Activated naive CD4-positive, alpha-beta T cell treated with anti-CD3 and anti-CD28 coated beads, Interleukin-2, amount 50 U/mL, for 24 hours (primary cell): Measurements from ENCODE around the gene UBR7.

ENCODE experiments used
- H3K27ac Mint-ChIP-seq: one replicate; pipeline ENCODE4 v1.8.0; 2021; ENCODE audit warnings: mild to moderate bottlenecking, mixed read lengths
- H3K27me3 Mint-ChIP-seq: one replicate; pipeline ENCODE4 v1.8.0; 2021; ENCODE audit warnings: mixed read lengths
- H3K36me3 Mint-ChIP-seq: one replicate; pipeline ENCODE4 v1.8.0; 2021; ENCODE audit warnings: mixed read lengths
- H3K4me1 Mint-ChIP-seq: one replicate; pipeline ENCODE4 v1.8.0; 2021; ENCODE audit warnings: mixed read lengths
- H3K4me3 Mint-ChIP-seq: one replicate; pipeline ENCODE4 v1.8.0; 2021; ENCODE audit warnings: mild to moderate bottlenecking, mixed read lengths
- H3K9me3 Mint-ChIP-seq: one replicate; pipeline ENCODE4 v1.8.0; 2021; ENCODE audit warnings: mixed read lengths

UBR7 gene

GRCh38 chr14:93269341-93270068, 62.4 kb downstream of the UBR7 start:
- Mint-ChIP-seq H3K4me1 (peaks cover 23% of the 10 kb centered on the region), H3K4me3 (no peak overlapping the region), H3K27me3 (no peaks in the 10 kb centered on the region), H3K27ac (no peak overlapping the region), H3K36me3 (peaks cover 10% of the 10 kb centered on the region), H3K9me3 (no peaks in the 10 kb centered on the region)

DNA sequence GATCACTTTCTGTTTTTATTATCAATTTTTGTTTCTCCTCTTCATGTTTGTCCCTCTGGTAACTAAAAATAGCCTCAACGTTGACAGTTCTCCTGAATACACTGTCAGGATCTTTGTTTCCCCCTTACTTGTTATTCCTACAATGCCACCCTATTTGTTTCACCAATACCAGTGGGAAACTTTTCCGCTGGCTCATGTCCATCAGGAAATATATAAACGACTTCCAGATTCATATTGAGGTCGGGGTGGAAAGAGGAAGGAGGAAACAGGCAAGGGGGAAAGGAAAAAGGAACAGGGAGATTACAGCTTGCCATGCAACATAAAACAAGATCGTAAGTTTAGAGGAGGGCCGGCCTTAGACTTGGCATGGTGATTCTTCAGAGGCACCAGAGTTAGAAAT, 64.1 kb downstream of the UBR7 start:
- Mint-ChIP-seq H3K27me3 (no peaks in the 10 kb centered on the region), H3K36me3 (peaks cover 9% of the 10 kb centered on the region), H3K4me3 (no peak overlapping the region), H3K9me3 (no peaks in the 10 kb centered on the region), H3K27ac (no peak overlapping the region), H3K4me1 (peaks cover 17% of the 10 kb centered on the region)

DNA sequence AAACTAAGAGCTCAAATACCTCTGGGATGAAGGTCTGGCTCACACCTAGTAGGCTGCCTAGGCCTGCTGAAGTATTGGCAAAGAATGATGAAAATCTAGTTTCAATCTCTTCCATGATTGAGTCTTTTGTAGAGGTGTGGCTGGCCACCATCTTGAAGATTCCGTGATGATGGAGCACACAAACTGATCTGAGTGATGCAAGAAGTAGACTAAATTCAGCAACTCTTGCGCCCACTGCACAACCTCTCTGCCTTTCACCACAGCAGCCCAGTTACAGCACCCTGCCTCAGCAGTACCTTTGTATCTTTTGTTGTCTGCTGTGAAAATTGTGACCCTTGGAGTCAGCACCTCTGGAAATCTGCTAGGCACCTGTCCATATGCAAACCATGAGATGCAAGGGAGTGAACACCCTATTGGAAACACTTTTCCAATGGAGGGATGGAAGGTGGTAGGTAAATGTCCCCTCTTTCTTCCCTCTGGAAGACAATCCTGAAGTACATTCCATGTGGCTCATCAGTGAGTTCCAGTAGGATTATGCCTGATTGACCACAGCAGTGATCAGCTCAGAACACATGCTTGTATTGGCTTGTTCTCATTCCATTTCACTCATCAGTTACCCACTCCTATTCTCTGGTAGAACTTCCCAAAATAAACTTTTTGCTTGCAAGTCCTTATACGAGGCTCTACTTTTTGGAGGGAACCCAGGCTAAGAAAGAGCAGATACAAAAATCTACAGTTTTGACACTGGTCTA, 67.2 kb downstream of the UBR7 start:
- no peaks in the 10 kb centered on the region for H3K27me3 Mint-ChIP-seq
- no peaks in the 10 kb centered on the region for H3K9me3 Mint-ChIP-seq

GRCh38 chr14:93276031-93276716, 69.1 kb downstream of the UBR7 start:
- Mint-ChIP-seq H3K27me3 (no peaks in the 10 kb centered on the region), H3K36me3 (peaks cover 10% of the 10 kb centered on the region), H3K4me3 (no peak overlapping the region), H3K27ac (no peak overlapping the region), H3K9me3 (no peaks in the 10 kb centered on the region), H3K4me1 (peaks cover 2% of the 10 kb centered on the region)

More for the DNA sequence above, 67.2 kb downstream of the UBR7 start:
- H3K27ac Mint-ChIP-seq, result no peak overlapping the region
- no peak overlapping the region for H3K4me3 Mint-ChIP-seq
- H3K4me1 Mint-ChIP-seq, result peaks cover 4% of the 10 kb centered on the region
- peaks cover 10% of the 10 kb centered on the region for H3K36me3 Mint-ChIP-seq
